HCT116 (cell line): ENCODE results near the gene ZNF57. TPM values are rescaled to one million over a fixed set of nuclear protein-coding genes. Genes with fewer than 3 reads are reported as not detected.
"Not testable (repeated sequence)": the region's sequence is repeated elsewhere in the genome, so short reads cannot be mapped to it uniquely, and the experiment has no call there.

Experiments
- ATAC-seq: fragments of 200-7000 bp; cut with Tn5 transposase; 2 replicates; pipeline ENCODE4 v1.9.1; 2020; ENCODE audit warnings: mild to moderate bottlenecking, moderate library complexity
- BruUV-seq: library from RNA; stranded (reverse); fragments of 400-500 nt; replicated peaks from 2 replicates; lab custom pipeline; 2021; lab: Mats Ljungman, UMichigan
- CTCF ChIA-PET: fragments of 300-600 bp; sonication (Branson Sonifier 250); formaldehyde crosslinking; loops from one replicate; lab custom pipeline; 2021; ENCODE audit warnings: antibody characterized with exemption; lab: Charles Lee
- POLR2A ChIA-PET: fragments of 300-600, 350-600 bp; sonication (Branson Sonifier 250); formaldehyde crosslinking; loops from one replicate; lab custom pipeline; 2021; ENCODE audit warnings: antibody characterized with exemption; lab: Charles Lee
- RAD21 ChIA-PET, 2 experiments: fragments of 300-600 bp; sonication (Branson Sonifier 250); formaldehyde crosslinking; loops; one replicate each; lab custom pipeline; 2023; ENCODE audit warnings: low total read pairs in 2 of 2; ENCODE audit not compliant: uncharacterized antibody in 2 of 2, unreplicated experiment in 2 of 2, low non-redundant PET in 1 of 2; lab: Charles Lee
- DNase-seq: peaks from one replicate; pipeline ENCODE4 v3.0.0-alpha.2; 2010; ENCODE audit warnings: low read depth, low spot score
- H2AFZ ChIP-seq: fragments of 200-600 bp; shearing (Covaris generic), sonication (generic); 2 replicates; pipeline ENCODE4 v1.6.1; 2017; ENCODE audit warnings: low read depth, mixed run types, mixed read lengths, antibody characterized with exemption, low read length; ENCODE audit not compliant: poor library complexity, severe bottlenecking
- H3K27ac ChIP-seq: 2 replicates; pipeline ENCODE4 v1.5.1; 2012; ENCODE audit warnings: low read depth, low read length
- H3K27me3 ChIP-seq: fragments of 200-600 bp; sonication (generic); 2 replicates; pipeline ENCODE4 v1.6.1; 2016; ENCODE audit warnings: mixed run types, low read length, mixed read lengths; ENCODE audit not compliant: insufficient read depth
- H3K36me3 ChIP-seq, 2 experiments: fragments of 200-500 bp in 1 of 2; fragments of 200-600 bp in 1 of 2; sonication (Bioruptor generic) in 1 of 2; sonication (generic) in 1 of 2; 2 replicates each; pipeline versions ENCODE4 v1.5.1 to v1.6.1; 2014 to 2016; ENCODE audit warnings: low read length in 2 of 2, inconsistent platforms in 1 of 2, mixed read lengths in 1 of 2, mixed run types in 1 of 2; ENCODE audit not compliant: insufficient read depth in 2 of 2, control insufficient read depth in 1 of 2
- H3K4me1 ChIP-seq, 2 experiments: fragments of 200-600 bp in 1 of 2; sonication (generic) in 1 of 2; 2 replicates each; pipeline versions ENCODE4 v1.5.1 to v1.6.1; 2012 to 2017; ENCODE audit warnings: low read length in 2 of 2, inconsistent platforms in 1 of 2, mild to moderate bottlenecking in 1 of 2, mixed read lengths in 1 of 2, mixed run types in 1 of 2, moderate library complexity in 1 of 2; ENCODE audit not compliant: insufficient read depth in 2 of 2, control insufficient read depth in 1 of 2
- H3K4me2 ChIP-seq: fragments of 200-600 bp; sonication (generic); 2 replicates; pipeline ENCODE4 v1.6.1; 2017; ENCODE audit warnings: mixed run types, low read length, mixed read lengths
- H3K4me3 ChIP-seq, 2 experiments: fragments of 200-600 bp in 1 of 2; sonication (generic) in 1 of 2; replicated peaks in 1 of 2; 2 replicates each; pipeline ENCODE4 v1.5.1; 2011 to 2016; ENCODE audit warnings: low read length in 2 of 2, control low read depth in 1 of 2, low read depth in 1 of 2, mild to moderate bottlenecking in 1 of 2, mixed read lengths in 1 of 2, mixed run types in 1 of 2
- H3K79me2 ChIP-seq: fragments of 200-600 bp; sonication (generic); 2 replicates; pipeline ENCODE4 v1.6.1; 2017; ENCODE audit warnings: mild to moderate bottlenecking, mixed run types, low read length, moderate library complexity, mixed read lengths; ENCODE audit not compliant: insufficient read depth
- H3K9ac ChIP-seq: fragments of 200-600 bp; sonication (generic); 2 replicates; pipeline ENCODE4 v1.6.1; 2016; ENCODE audit warnings: low read length, mixed read lengths
- H3K9me2 ChIP-seq: fragments of 200-600 bp; sonication (generic), shearing (Covaris generic); 2 replicates; pipeline ENCODE4 v1.6.1; 2017; ENCODE audit warnings: mixed run types, mild to moderate bottlenecking, moderate library complexity; ENCODE audit not compliant: insufficient read depth
- H3K9me3 ChIP-seq, 2 experiments: fragments of 200-500 bp in 1 of 2; fragments of 200-600 bp in 1 of 2; sonication (Bioruptor generic) in 1 of 2; sonication (generic) in 1 of 2; 2 replicates each; pipeline ENCODE4 v1.6.1; 2014 to 2017; ENCODE audit warnings: low read length in 2 of 2, mixed read lengths in 2 of 2, inconsistent platforms in 1 of 2, low read depth in 1 of 2, mild to moderate bottlenecking in 1 of 2, mixed run types in 1 of 2, moderate library complexity in 1 of 2; ENCODE audit not compliant: control insufficient read depth in 1 of 2, insufficient read depth in 1 of 2
- H4K20me1 ChIP-seq: fragments of 200-600 bp; sonication (generic), shearing (Covaris generic); 2 replicates; pipeline ENCODE4 v1.6.1; 2017; ENCODE audit warnings: mixed run types, mild to moderate bottlenecking, moderate library complexity; ENCODE audit not compliant: insufficient read depth
- EGR1 ChIP-seq: IDR thresholded peaks from 2 replicates; pipeline ENCODE4 v1.6.1; 2012; ENCODE audit warnings: low read depth
- SIN3A ChIP-seq: IDR thresholded peaks from 2 replicates; pipeline ENCODE4 v1.6.1; 2012; ENCODE audit warnings: low read depth
- TCF7L2 ChIP-seq: IDR thresholded peaks from 2 replicates; pipeline ENCODE4 v1.7.0; 2011; ENCODE audit warnings: borderline replicate concordance, inconsistent platforms; ENCODE audit not compliant: insufficient read depth, insufficient read length; ENCODE audit errors: extremely low read depth
- ZFX ChIP-seq: fragments of 450-650 bp; IDR thresholded peaks from 2 replicates; pipeline ENCODE4 v1.6.1; 2017
- intact Hi-C: fragments of 100-400 bp; cut with micrococcal nuclease; formaldehyde crosslinking; loops from 2 replicates; pipeline ENCODE4 v1.10.0; 2022
- total RNA-seq: library from RNA; stranded (reverse); gene quantifications from one replicate; pipeline ENCODE4 v1.2.1, GENCODE V29; 2021; ENCODE audit not compliant: unreplicated experiment

Gene ZNF57
- total RNA-seq, 1 experiment from 2014 or later = 8.3 TPM

GRCh38 chr19:2888731-2889224 lies 11.9 kb upstream of the ZNF57 start:
- no peak for TF ChIP-seq SIN3A
- no peak for TF ChIP-seq TCF7L2
- no peak for TF ChIP-seq EGR1
- TF ChIP-seq ZFX = no peak
- Histone ChIP-seq H4K20me1 (no peaks in the 10 kb centered on the region), H3K9me3 (no peaks in the 10 kb centered on the region; a peak in 1 of 4 replicates), H3K36me3 (no peaks in the 10 kb centered on the region), H3K4me3 (no peak overlapping the region), H3K4me2 (no peak overlapping the region), H3K27ac (no peak overlapping the region), H3K9me2 (no peaks in the 10 kb centered on the region), H3K79me2 (no peaks in the 10 kb centered on the region), H3K27me3 (no peaks in the 10 kb centered on the region), H2AFZ (no peak overlapping the region), H3K4me1 (no peaks in the 10 kb centered on the region), H3K9ac (no peak overlapping the region)
- intact Hi-C loops = no loop called here
- RAD21 ChIA-PET = no interaction called here
- ATAC-seq (no peak), DNase-seq (no peak)
- BruUV-seq = no TSS peak
- POLR2A ChIA-PET = no interaction called here
- CTCF ChIA-PET = interaction anchor here (1.9 to 2.1 kb wide), 3 partner anchors 12 to 240 kb away, joined by 15 to 19 read pairs (median 18); partner anchors contain the start of gene ZNF57

GRCh38 chr19:2890531-2890930 lies 10.2 kb upstream of the ZNF57 start:
- H3K4me1 ChIP-seq, H3K27me3 ChIP-seq, H2AFZ ChIP-seq, H3K79me2 ChIP-seq, H3K9me3 ChIP-seq, ATAC-seq, H3K9me2 ChIP-seq, BruUV-seq, intact Hi-C loops, CTCF ChIA-PET, H4K20me1 ChIP-seq, H3K4me2 ChIP-seq, DNase-seq, H3K36me3 ChIP-seq, H3K4me3 ChIP-seq, H3K9ac ChIP-seq, H3K27ac ChIP-seq, RAD21 ChIA-PET: not testable (repeated sequence)
- POLR2A ChIA-PET = interaction anchor here (1.1 kb wide), 1 partner anchor 60 kb away, joined by 3 read pairs; no protein-coding TSS in a partner anchor
